Fibroblast of mammary gland (primary cell): ENCODE data around the gene CDKAL1.

Source experiments
- DNase-seq: peaks from one replicate; pipeline ENCODE4 v3.0.0-alpha.2; 2010; ENCODE audit warnings: low read depth
- H3K4me3 ChIP-seq: 2 replicates; pipeline ENCODE4 v1.5.1; 2011; ENCODE audit warnings: low read depth, mild to moderate bottlenecking, low read length, moderate library complexity; ENCODE audit not compliant: control insufficient read depth
- TF ChIP-seq, protein P1 (sequence below): conservative IDR thresholded peaks from 2 replicates; pipeline ENCODE4 v1.5.1; 2011; ENCODE audit warnings: low read depth, low read length, inconsistent platforms; ENCODE audit not compliant: control insufficient read depth, insufficient read depth

The CDKAL1 gene

DNA sequence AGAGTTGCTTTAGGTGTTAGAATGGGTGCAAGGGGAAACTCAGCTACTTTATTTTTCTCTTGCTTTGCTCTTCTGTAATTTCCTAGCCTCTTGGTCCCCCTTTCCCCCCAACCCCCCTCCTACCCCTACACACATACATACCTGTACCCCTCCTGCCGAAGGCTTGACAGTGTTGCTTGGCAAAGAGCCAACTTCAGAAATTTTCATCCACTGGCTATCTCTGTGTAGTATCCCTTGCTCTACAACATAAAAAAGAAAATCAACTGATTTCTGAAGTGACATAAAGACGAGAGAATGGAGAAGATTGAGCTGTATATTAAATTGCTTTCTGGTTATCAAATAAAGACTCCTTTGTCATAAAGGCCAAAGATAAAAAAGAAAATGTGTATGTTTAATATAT lies 561.2 kb downstream of the CDKAL1 start:
- DNase-seq, result no peak
- H3K4me3 ChIP-seq, result no peak overlapping the region
- TF ChIP-seq, protein P1, sequence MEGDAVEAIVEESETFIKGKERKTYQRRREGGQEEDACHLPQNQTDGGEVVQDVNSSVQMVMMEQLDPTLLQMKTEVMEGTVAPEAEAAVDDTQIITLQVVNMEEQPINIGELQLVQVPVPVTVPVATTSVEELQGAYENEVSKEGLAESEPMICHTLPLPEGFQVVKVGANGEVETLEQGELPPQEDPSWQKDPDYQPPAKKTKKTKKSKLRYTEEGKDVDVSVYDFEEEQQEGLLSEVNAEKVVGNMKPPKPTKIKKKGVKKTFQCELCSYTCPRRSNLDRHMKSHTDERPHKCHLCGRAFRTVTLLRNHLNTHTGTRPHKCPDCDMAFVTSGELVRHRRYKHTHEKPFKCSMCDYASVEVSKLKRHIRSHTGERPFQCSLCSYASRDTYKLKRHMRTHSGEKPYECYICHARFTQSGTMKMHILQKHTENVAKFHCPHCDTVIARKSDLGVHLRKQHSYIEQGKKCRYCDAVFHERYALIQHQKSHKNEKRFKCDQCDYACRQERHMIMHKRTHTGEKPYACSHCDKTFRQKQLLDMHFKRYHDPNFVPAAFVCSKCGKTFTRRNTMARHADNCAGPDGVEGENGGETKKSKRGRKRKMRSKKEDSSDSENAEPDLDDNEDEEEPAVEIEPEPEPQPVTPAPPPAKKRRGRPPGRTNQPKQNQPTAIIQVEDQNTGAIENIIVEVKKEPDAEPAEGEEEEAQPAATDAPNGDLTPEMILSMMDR, result no peak

DNA sequence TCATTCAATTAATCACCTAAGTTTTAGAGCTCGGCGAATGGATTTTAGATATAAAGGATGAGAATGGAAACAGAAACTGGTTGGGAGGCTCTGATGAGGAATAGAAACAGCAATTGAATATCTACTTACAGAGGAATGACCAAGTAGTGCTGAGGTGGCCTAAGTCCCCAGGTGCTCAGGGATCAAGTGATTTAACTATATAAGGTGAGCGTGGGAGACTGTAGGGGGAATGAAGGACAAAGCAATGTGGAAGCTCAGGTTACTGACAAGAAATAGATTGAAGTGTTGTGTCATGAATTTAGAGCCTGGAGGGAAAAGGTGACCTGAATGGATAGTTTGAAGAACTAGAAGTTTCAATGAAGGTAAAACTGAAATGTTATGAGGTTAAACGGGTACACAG lies 563.9 kb downstream of the CDKAL1 start:
- TF ChIP-seq, protein P1, result no peak
- DNase-seq, result no peak
- no peak overlapping the region for H3K4me3 ChIP-seq

DNA sequence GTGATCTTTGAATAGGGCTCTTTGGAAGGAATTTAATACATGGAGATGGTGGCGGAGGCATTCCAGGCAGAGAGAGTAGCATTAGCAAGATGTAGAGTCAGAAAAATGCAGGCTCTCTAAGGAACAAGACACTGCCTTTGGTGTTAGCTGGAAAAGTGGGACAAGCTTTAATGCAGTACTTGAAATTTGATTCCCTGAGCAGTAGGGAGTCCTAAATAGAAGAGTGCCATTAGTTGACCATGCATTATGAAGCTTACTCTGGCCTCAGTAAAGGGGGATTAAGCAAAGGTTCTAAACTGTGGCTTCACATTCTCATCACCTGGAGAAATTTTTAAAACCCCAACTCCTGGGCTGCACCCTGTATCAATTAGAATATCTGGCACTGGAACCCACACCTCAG lies 564.5 kb downstream of the CDKAL1 start:
- TF ChIP-seq, protein P1, result no peak
- no peak for DNase-seq
- H3K4me3 ChIP-seq, result no peak overlapping the region

DNA sequence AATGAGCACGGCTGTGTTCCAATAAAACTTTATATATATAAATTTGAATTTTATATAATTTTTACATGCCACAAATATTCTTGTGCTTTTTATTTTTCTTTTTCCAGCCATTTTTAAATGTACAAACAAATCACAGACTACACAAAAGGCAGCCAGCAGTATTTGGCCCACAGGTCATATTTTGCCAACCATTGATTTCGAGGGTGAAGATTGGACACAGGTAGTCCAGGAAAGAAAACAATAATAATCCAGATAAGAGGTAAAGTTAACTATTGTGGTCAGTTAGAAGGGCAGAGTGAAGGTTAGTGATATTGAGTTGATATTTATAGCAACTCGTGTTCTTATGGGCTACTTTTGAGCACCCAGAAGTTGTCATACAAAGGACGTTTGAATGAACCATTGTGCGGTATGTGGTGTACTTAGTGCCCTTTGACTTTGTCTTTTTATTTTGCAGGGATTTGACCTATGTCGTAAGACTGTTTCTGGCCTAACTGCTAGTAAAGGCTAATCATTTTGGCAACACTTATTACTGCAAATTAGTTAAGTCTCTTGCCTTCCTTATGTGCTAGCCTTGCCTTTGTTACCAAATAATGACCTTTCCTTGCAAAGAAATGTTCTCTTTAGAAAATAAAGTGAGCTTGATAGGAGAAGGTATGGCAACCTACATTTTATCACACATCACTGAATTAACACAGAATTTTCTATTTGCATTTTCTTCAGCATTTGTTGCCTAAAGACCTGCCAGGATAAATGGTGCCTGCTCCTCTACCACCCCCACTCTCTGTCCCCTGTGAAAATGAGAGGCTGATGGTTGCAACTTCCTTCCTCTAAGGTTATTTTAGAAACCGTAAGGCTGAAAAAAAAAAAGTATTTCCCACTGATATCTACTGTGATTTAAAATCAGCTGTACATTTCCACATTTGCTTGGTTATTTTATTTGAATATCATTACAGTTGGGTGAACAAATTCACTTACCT lies 565.4 kb downstream of the CDKAL1 start:
- DNase-seq, result no peak
- H3K4me3 ChIP-seq, result no peak overlapping the region
- TF ChIP-seq, protein P1, result no peak

DNA sequence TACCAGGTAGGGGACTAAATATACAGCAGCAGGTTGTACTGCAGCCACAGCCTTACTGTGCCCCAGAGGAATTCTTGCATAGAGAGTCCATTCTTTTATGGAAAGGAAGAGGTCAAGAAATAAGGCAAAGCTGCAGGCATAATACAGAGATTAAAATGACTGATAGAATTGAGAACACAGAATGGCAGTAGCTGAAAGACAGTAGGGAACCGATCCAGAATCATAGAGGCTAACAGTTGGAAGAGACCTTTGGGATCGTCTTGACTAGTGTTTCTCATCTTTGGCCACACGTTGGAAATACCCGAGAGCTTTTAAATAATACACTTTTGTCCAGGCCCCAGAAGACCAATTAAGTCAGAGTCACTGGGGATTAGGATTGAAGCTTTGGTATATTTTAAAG lies 566.7 kb downstream of the CDKAL1 start:
- no peak overlapping the region for H3K4me3 ChIP-seq
- TF ChIP-seq, protein P1, result no peak
- DNase-seq, result no peak

DNA sequence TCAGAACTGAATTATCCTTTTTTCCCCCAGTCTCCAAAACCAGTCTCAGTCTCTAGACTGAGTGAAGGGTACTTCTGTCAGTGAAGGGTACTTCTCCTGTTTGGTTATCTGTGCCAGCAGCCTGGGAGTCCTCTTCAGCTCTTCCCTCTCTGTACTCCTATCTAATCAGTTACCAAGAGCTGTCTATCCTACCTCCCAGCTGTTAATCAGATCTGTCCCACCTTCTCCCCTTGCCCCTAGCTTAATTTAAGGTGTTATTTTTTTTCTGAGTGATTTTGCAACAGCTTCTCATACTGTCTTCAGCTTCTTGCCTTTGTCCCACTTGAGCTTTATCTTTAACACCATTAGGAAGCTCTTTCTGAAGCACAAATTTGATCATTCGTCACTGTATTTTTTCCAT lies 567.4 kb downstream of the CDKAL1 start:
- DNase-seq, result no peak
- TF ChIP-seq, protein P1, result no peak
- H3K4me3 ChIP-seq, result no peak overlapping the region
